Spleen (tissue), 13 donors: ENCODE results near the gene IFT43. TPM values are rescaled to one million over a fixed set of nuclear protein-coding genes. Genes with fewer than 3 reads are reported as not detected.

ENCODE experiments used
- DNase-seq: peaks from one replicate; pipeline ENCODE4 v3.0.0-alpha.2; 2020
- H3K27ac ChIP-seq, 8 donors: fragments of 200-600 bp; sonication (generic) in 7 of 8; 1 replicate in 4 of 8; 2 replicates in 4 of 8; pipeline versions ENCODE4 v1.5.0 to v1.8.0; 2016 to 2021; ENCODE audit warnings: inconsistent platforms in 4 of 8, mild to moderate bottlenecking in 4 of 8, moderate library complexity in 1 of 8
- H3K27me3 ChIP-seq, 7 donors: fragments of 200-600 bp; sonication (generic) in 6 of 7; replicated peaks in 1 of 7; 1 replicate in 4 of 7; 2 replicates in 3 of 7; pipeline versions ENCODE4 v1.5.0 to v1.8.0; 2016 to 2021; ENCODE audit warnings: inconsistent platforms in 3 of 7, mild to moderate bottlenecking in 1 of 7
- H3K36me3 ChIP-seq, 6 donors: fragments of 200-600 bp; sonication (generic) in 5 of 6; 1 replicate in 4 of 6; 2 replicates in 2 of 6; pipeline versions ENCODE4 v1.5.0 to v1.8.0; 2016 to 2021; ENCODE audit warnings: inconsistent platforms in 2 of 6
- H3K4me1 ChIP-seq, 6 donors: fragments of 200-600 bp; sonication (generic) in 5 of 6; 1 replicate in 3 of 6; 2 replicates in 3 of 6; pipeline versions ENCODE4 v1.5.0 to v1.8.0; 2016 to 2021; ENCODE audit warnings: inconsistent platforms in 3 of 6
- H3K4me3 ChIP-seq, 8 donors: fragments of 200-600 bp; sonication (generic) in 7 of 8; 1 replicate in 4 of 8; 2 replicates in 4 of 8; pipeline versions ENCODE4 v1.5.0 to v1.8.0; 2016 to 2021; ENCODE audit warnings: inconsistent platforms in 4 of 8, mild to moderate bottlenecking in 4 of 8, moderate library complexity in 2 of 8
- H3K9me3 ChIP-seq, 8 donors: fragments of 200-600 bp; sonication (generic) in 7 of 8; 1 replicate in 4 of 8; 2 replicates in 4 of 8; pipeline versions ENCODE4 v1.5.0 to v1.8.0; 2016 to 2021; ENCODE audit warnings: inconsistent platforms in 4 of 8
- POLR2A ChIP-seq, 3 donors: fragments of 450-650 bp; IDR thresholded peaks; one replicate each; pipeline ENCODE4 v1.5.1; 2017; ENCODE audit warnings: antibody characterized with exemption in 3 of 3, mild to moderate bottlenecking in 1 of 3
- POLR2AphosphoS5 ChIP-seq, 3 donors: sonication (generic); formaldehyde crosslinking; IDR thresholded peaks; one replicate each; pipeline ENCODE4 v1.5.1; 2017; ENCODE audit warnings: antibody characterized with exemption in 3 of 3
- WGBS, 5 donors: extraction: QIAGEN DNeasy Blood & Tissue Kit in 3 of 5; methylation state at CpG; one replicate each; pipeline versions ENCODE4 v1.1.5 to v1.1.7; 2013 to 2018; 5-methylcytosine and 5-hydroxymethylcytosine counted together
- intact Hi-C: fragments of 100-400 bp; cut with DNase I; formaldehyde crosslinking; loops from one replicate; pipeline ENCODE4 v1.15.0; 2023; ENCODE audit warnings: low total_unique reads
- long read RNA-seq, 2 donors: transcript quantifications; one replicate each; lab custom pipeline, GENCODE V29; 2026
- polyA plus RNA-seq, 3 donors: library from polyadenylated mRNA; stranded (reverse); fragments of 200-250 nt; gene quantifications; one replicate each; pipeline ENCODE4 v1.2.1, GENCODE V29; 2013
- total RNA-seq, 7 donors: library from RNA; depleted of rRNA in 3 of 7; stranded (reverse); fragments of >200 nt in 3 of 7; fragmentation: NEBNext Ultra II Directional in 4 of 7; extraction: Animal tissue kit (Norgen Biotek cat#: 25700) in 4 of 7; gene quantifications; one replicate each; pipeline versions ENCODE4 v1.1.0 to v1.2.1, GENCODE V29; 2016 to 2021
- TF ChIP-seq, protein P1 (sequence below), 11 experiments: fragments of 200-600 bp in 7 of 11; fragments of 450-650 bp in 4 of 11; sonication (generic) in 4 of 11; IDR thresholded peaks in 8 of 11; conservative IDR thresholded peaks in 3 of 11; 1 replicate in 7 of 11; 2 replicates in 4 of 11; pipeline versions ENCODE4 v1.4.0 to v1.8.0; 2016 to 2021; ENCODE audit warnings: antibody characterized with exemption in 11 of 11, inconsistent platforms in 4 of 11, mild to moderate bottlenecking in 1 of 11
- donor health status: healthy with polysubstance abuse.
- donor health status: DM: no; HTN: no; CAD: no; lungs with moderate emphysema.
- donor health status: DM: no; HTN: no; CAD: no.
- donor health status: Bipolar disorder and iron deficiency.
- donor health status: healthy.
- donor health status: DM: no; HTN: no; CAD: no.
- donor health status: DM: yes; HTN: yes; CAD: no.

Gene IFT43
- total RNA-seq: 10 to 100 TPM; 19.8 to 39.9 (median 22.6) TPM
- 10 to 100 TPM; 31.0 to 34.6 (median 33.1) TPM for polyA plus RNA-seq
- long read RNA-seq, donor 1, transcript IFT43-202 (9 exons, 833 nt): major isoform, 11 of 16 reads
- long read RNA-seq, donor 1, partial matches to known transcripts: 5 of 16 reads
- long read RNA-seq, donor 1, other reads (novel, unspliced or antisense): 0 of 16 reads
- long read RNA-seq, donor 2, transcript IFT43-202 (9 exons, 833 nt): major isoform, 6 of 6 reads
- long read RNA-seq, donor 2, partial matches to known transcripts: 0 of 6 reads
- long read RNA-seq, donor 2, other reads (novel, unspliced or antisense): 0 of 6 reads

- 0% methylated on average over 35 to 52 of the region's 52 CpGs for WGBS, 5 donors
- DNase-seq: peak; percentile 98
- Histone ChIP-seq H3K27me3 (no peaks in the 10 kb centered on the region), H3K4me1 (peaks cover 8 to 75% (median 57%) of the 10 kb centered on the region in 6 donors), H3K36me3 (peaks cover 0 to 14% (median 0%) of the 10 kb centered on the region in 6 donors), H3K9me3 (no peaks in the 10 kb centered on the region), H3K27ac (peak within 1 kb of the TSS; percentile 58 to 92 (median 87)), H3K4me3 (peak within 1 kb of the TSS; percentile 83 to 99 (median 94))
- TF ChIP-seq POLR2A (IDR thresholded peaks at IDR 0.05) (no peak), POLR2AphosphoS5 (IDR thresholded peaks at IDR 0.05) (peak; percentile 80 to 88 (median 86))
- TF ChIP-seq, protein P1, sequence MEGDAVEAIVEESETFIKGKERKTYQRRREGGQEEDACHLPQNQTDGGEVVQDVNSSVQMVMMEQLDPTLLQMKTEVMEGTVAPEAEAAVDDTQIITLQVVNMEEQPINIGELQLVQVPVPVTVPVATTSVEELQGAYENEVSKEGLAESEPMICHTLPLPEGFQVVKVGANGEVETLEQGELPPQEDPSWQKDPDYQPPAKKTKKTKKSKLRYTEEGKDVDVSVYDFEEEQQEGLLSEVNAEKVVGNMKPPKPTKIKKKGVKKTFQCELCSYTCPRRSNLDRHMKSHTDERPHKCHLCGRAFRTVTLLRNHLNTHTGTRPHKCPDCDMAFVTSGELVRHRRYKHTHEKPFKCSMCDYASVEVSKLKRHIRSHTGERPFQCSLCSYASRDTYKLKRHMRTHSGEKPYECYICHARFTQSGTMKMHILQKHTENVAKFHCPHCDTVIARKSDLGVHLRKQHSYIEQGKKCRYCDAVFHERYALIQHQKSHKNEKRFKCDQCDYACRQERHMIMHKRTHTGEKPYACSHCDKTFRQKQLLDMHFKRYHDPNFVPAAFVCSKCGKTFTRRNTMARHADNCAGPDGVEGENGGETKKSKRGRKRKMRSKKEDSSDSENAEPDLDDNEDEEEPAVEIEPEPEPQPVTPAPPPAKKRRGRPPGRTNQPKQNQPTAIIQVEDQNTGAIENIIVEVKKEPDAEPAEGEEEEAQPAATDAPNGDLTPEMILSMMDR (IDR thresholded peaks at IDR 0.05 in 8 of 11, conservative IDR thresholded peaks at IDR 0.05 in 3 of 11): no peak
- intact Hi-C loops: no loop called here
Observed at GRCh38 chr14:75985618-75986438, at the start of gene IFT43. TSS of gene IFT43 (plus strand) at chr14:75985763. CDS start at chr14:75985787, 24 bp downstream.

DNA sequence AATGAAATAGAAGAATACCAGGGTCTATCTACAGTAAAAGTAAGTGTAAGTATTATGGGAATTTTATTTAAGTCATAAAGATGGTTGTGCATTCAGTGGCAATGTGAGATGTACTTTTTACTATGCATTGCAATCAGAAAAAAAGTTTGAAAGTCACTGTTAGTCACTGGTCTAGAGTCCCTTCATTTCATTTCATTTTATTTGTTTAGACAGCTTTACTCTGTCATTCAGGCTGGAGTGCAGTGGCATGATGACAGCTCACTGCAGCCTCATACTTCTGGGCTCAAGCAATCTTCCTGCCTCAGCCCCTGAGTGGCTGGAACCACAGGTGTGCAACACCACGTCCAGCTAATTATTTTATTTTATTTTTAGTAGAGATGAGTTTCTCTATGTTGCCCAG is 46.4 kb upstream of the IFT43 start:
- no peaks in the 10 kb centered on the region for H3K27me3 ChIP-seq
- peaks cover 0 to 15% (median 0%) of the 10 kb centered on the region in 6 donors for H3K36me3 ChIP-seq
- no peaks in the 10 kb centered on the region for H3K9me3 ChIP-seq
- intact Hi-C loops: no loop called here
- no peak for DNase-seq
- H3K4me1 ChIP-seq: no peaks in the 10 kb centered on the region
- WGBS, 5 donors: 63 to 86% (median 83%) methylated on average over 1 of the region's 1 CpG
- H3K27ac ChIP-seq: no peak overlapping the region
- no peak overlapping the region for H3K4me3 ChIP-seq
- no peak for TF ChIP-seq POLR2A (IDR thresholded peaks at IDR 0.05)
- TF ChIP-seq, protein P1 (IDR thresholded peaks at IDR 0.05 in 8 of 11, conservative IDR thresholded peaks at IDR 0.05 in 3 of 11): no peak
- no peak for TF ChIP-seq POLR2AphosphoS5 (IDR thresholded peaks at IDR 0.05)

DNA sequence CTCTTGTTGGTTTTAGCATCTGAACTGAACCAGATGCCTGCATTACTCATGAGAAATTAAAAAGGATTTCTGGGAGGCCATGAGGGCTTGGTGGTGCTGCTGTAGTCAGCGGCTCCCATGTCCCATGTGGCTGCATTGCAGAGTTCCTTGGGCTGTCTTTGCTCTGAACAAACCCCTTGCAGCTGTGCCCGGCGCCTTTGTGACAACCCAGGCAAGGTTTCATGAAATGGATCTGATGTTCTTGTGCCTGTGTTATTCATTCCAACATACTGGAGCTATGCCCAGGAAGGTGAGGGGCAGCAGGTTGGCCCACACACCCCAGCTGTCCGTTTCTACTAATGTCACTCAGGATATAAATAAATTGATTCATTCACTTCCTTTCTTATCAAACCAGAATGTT is 44.5 kb upstream of the IFT43 start:
- H3K4me1 ChIP-seq: no peaks in the 10 kb centered on the region
- no peaks in the 10 kb centered on the region for H3K27me3 ChIP-seq
- H3K27ac ChIP-seq: no peak overlapping the region
- no peaks in the 10 kb centered on the region for H3K9me3 ChIP-seq
- 76 to 91% (median 86%) methylated on average over 3 to 4 of the region's 4 CpGs for WGBS, 5 donors
- DNase-seq: no peak
- H3K4me3 ChIP-seq: no peak overlapping the region
- intact Hi-C loops: no loop called here
- peaks cover 0 to 17% (median 0%) of the 10 kb centered on the region in 6 donors for H3K36me3 ChIP-seq
- TF ChIP-seq POLR2AphosphoS5 (IDR thresholded peaks at IDR 0.05): no peak
- TF ChIP-seq, protein P1 (IDR thresholded peaks at IDR 0.05 in 8 of 11, conservative IDR thresholded peaks at IDR 0.05 in 3 of 11): no peak
- no peak for TF ChIP-seq POLR2A (IDR thresholded peaks at IDR 0.05)
